NCI-H2196 treated with DMSO at 0.1 percent for 48 hours (cell line): ENCODE results near the gene ROR2.

Experiments
- DNase-seq: peaks from one replicate; lab custom pipeline; 2025; ENCODE audit not compliant: unreplicated experiment; lab: John Stamatoyannopoulos, UW

ROR2 gene

DNA sequence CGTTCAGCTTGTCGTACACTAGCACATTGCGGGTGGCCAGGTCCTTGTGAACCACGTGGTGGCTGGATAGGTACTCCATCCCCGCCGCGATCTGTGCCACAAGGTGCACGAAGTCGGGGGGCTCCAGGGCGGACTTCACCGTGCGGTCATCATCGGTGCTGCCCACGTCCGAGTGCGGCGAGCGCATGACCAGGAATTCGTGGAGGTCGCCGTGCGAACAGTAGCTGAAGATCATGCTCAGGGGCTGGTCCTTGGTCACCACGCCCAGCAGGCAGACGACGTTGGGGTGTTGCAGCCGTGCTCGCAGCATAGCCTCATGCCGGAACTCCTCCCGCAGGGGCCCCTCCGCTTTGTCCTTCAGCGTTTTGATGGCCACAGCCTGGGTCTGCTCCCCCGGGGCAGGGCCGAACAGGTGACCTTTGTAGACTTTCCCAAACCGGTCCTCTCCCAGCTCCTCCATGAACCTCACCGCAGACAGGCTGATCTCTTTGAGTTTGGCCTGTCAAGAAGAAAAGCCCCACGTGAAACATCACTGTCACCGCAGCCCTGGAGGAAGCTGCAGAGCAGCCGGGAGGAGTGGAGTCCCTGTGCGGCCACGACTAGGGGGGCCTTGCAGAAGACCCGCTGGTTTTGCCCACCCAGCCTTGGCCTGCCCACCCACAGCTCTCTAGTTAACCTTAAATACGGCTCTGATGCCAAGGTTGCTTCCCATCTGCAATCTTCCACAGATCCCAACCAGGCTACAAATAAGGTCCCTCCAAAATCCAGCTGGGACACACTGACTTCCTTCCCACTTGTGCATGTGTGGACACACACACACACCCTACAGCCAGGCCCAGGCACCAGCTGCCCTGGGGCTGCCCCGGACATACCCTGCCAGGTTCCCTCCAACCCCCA is 225.2 kb downstream of the ROR2 start:
- no peak for DNase-seq

DNA sequence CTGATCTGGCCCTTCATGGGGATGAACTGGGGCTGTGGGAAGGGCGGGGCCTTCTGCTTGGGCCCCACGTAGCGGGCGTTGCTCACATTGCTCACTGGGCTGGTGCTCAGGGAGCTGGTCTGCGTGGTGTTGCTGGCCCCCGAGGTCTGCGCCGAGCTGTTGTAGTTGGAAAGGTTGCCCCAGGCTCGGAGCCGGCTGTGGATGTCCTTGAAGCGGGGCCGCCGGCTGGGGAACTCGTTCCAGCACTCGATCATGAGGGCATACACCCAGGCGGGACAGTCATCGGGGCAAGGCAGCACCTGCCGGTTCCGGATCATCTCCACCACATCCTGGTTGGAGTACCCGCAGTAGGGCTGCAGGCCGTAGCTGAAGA is 226.0 kb downstream of the ROR2 start:
- DNase-seq, result no peak

DNA sequence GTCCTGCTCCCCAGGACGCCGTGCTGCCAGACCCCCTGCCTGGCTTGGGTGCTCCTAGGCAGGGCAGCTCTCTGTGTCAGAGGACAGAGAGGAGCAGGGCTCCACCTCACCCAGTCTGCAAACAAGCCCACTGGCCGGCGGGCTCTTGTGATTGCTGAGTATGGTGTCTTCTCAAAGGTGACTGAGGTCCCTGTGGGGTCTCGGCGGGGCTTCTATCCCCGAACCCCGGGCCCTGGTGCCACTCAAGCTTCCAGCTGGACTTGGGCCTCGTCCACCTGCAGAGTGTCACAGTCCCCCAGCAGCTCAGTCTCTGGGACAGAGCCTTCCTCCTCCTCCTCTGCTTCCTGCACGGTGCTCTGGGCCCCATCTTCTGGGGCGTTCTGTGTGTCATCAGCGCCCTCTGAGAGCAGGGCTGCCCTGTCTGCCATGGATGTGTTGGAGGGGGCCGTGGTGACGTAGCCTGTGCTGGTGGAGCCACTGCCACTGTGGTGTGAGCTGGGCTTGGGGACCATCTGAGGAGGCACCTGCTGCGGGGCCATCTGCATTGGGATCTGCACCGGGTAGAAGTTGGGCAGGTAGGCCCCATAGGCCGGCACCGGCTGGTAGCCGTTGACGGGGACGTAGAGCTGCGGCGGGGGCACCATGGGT is 226.5 kb downstream of the ROR2 start:
- no peak for DNase-seq

DNA sequence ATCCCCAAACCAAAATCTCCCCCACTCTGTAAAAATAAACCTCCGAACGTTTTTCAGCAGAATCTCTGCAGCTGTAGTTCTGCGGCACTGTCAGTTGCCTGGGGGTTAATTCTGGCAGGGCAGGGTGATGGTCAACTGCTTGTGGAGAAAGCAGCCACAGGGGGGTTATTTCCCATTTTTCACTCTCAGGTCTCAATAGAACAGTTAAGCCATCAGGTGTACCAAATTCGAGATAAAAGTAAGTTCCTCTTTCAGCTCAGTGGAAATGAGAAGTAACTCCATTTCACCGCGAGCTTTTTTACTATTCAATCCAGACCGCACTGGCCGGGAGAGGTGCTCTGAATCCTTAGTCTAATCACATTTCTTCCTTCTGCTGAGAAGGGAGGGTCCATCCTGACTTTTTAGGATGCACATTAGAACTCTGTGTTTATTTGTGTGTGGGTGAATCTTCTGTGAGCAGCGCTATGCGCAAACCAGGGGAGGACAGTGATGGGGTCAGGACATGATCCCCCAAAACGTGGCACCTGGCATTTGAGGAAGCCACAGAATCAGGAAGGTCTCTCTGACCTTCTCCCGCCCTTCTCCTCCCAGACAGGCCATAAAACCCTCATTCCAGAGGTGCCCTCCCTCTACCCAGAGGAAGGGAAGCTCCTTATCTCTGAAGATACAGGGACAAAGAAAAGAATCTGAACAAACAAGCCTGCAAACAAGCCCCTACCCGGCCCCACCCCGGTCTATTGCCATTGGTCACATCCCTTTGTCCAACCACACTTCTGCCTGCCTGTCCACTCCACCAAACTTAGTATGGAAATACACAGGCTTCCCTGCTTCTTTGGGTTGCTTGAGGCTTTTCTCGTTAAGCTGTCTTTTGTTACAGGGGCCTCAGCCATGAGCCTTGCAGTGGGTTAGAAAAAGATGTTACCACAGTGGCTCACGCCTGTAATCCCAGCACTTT is 229.0 kb downstream of the ROR2 start:
- no peak for DNase-seq

DNA sequence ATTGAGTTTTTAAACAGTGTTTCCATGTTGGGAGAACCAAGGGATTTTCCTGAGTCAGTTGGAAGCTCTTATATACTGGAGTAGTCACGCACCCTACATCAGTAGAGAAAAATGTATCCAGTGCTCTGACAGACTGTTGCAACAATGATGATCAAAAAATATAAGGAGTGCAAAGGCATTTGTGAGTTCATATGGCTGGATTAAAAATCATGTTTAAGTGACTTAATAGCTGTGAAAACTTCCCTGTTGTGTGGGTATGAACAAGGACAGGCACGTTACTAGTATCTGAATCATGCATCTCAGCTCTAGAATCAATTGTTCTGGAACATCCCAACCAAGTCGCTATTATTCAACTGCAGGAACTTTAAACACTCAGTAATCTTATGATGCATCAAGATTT is 229.7 kb downstream of the ROR2 start:
- no peak for DNase-seq

DNA sequence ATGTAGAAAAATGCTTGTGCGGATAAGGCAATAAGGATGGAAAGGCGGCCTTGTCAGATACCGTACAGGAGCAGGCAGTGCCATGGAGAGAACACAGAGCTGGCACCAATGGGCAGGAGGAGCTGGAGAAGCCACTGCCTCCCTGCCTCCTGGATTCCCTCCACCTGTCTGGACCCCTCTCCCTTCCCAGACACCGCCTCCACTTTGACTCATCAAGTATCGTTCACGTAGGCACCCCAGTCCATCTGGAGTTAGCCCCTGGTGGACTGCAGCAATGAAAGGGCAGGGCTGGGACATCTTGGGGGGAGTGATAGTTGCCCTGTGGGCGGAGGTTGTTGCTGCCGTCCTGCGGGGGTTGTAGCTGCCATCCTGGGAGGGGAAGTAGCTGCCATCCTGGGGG is 232.0 kb downstream of the ROR2 start:
- no peak for DNase-seq

DNA sequence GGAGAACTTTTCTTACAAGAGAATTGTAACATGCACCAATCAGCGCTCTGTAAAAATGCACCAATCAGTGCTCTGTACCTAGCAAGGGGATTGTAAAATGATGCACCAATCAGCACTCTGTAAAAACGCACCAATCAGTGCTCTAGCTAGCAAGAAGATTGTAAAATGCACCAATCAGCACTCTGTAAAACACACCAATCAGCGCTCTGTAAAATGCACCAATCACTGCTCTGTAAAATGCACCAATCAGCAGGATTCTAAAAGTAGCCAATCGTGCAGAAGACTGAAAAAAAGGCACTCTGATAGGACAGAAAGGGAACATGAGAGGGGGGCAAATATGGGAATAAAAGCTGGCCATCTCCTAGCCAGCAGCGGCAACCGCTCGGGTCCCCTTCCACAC is 233.2 kb downstream of the ROR2 start:
- no peak for DNase-seq

DNA sequence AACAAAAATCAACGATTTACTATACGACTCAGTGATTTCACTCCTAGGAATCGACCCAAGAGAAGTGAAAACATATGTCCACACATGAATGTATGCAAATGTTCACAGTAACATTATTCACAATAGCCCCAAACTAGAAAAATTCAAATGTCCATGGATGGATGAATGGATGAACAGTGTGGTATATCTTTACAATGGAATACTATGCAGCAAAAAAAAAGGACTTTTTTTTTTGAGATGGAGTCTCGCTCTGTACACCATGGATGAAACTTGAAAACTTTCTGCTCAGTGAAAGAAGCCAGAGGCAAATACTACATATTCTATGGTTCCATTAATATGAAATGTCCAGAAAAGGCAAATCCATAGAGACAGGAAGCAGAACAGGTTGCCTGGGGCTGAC is 233.8 kb downstream of the ROR2 start:
- no peak for DNase-seq

DNA sequence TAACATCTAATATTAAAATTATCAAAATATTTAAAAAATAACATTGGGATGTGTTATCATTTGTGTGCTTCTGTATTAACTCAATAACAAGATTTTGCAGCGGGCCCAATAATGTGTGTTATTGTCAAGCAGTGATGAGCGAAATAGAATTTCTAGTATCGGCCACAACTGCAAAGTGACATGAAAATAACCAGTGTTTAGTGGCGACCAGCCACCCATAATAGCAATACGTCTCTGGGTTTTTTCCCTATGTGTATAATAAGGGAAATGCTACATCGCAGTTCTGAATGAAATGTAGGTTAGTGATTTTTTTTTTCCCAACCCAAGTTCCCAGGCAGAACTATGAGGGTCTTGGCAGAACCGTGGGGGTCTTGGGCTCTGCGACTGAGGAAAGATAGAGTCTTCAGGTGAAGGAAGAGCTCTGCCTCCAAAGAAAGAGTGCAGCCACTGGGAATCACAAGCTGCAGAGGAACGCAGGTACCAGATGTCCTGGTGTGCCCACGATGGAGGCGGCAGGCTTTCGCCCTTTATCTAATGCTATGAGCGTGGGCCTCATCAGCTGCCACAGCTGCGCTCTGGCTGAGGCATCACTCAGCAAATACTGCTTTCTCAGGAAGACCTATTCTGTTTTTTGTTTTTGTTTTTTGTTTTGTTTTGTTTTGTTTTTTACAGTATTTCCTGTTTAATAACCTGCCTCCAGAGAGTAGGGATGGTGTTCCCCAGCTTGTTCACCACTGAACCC is 235.0 kb downstream of the ROR2 start:
- no peak for DNase-seq

DNA sequence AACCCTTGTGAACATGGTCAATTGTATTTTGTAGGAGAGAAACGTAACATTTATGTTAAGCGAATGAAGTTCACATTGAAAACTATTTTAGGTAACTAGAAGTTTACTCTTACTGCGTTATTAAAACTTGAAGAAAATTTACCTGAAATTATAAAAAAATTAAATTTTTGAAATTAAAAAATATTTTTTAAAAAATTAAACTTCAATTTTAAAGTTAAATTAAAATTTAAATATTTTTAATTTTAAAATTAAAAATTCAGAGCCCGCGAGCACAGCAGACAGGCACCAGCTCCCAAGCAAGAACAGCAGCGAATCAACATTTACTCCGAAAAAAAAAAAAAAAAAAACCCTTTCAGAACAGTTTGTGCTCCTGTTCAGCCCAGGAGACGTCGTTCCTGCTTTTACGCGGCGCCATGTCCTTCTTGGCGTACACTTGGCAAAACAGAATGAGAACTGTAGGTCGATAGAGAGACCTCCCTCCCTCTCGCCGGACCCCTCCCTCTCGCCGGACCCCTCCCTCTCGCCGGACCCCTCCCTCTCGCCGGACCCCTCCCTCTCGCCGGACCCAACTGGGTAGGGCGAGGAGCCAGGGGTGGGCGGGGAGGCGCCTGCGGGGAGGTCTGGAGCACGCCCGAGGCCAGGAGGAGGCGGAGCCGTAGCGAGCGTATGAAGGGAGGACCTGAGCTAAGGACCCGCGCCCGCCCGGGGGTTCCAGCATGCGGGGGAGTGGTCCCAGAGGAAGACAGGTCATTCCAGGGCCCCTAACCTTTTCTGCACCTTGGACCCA is 235.8 kb downstream of the ROR2 start:
- no peak for DNase-seq

DNA sequence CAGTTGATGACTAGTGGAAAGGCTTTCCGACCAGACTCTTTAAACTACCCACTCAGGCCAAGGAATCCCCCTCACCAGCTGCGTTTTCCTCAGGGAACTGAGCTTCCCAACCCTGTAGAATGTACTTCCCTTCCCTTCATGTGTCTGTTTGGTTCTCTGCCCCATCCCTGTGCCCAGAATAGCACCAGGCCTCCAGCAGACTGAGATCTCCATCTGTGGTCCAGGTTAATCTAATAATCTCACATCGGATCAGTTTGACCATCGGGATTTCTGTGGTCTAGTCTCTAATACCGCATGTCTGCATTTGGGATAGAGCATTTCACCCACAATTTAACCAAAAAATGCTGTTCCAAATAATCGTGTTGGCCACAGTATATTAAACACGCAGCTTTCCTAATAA is 237.2 kb downstream of the ROR2 start:
- DNase-seq, result no peak

DNA sequence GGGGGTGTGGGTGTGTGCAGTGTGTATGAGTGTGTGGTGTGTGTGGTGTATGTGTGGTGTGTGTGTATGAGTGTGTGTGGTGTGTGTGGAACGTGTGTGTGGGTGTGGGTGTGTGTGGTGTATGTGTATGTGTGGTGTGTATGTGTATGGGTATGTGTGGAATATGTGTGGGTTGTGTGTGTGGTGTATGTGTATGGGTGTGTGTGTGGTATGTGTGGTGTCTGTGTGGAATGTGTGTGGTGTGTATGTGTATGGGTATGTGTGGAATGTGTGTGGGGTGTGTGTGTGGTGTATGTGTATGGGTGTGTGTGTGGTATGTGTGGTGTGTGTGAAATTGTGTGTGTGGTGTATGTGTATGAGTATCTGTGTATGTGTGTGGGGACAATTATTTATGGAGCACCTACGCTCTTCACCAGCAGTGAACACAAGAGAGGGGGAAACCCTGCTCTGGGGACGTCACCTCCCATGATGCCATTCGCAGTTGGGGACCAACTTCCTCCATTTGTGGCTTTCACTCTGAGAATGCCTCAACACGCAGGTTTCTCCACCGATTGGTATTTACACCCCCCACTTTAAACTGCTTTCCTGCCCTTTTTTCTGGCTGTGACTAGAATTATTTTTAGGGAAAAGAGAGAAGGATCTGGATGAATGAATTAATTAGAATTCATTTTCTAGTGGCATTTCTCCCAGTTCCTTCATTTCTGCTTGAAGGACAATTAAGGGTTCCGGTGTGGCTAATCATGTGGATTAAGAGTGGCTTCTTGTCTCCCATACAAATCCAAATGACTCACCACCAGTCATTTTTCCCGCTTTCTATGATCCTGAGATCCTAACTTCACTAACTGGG is 238.1 kb downstream of the ROR2 start:
- no peak for DNase-seq

DNA sequence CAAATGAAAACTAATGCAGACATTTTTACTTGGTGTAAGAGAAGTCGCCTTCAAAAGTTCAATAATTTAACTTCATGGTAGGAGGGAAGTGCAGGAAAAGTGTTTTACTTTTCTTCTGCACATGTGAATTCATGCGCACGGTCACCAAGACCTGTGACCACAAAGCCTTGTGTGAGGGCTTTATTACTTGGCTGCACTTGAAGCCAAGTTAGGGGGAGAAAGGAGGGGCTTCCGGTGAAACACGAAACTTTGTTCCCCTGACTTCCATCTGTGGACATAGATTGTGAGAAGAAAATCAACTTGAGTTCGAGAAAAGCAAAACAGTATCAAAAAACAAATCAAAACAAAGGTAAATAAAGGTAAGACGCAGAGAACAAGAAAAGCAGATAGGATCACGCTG is 239.9 kb downstream of the ROR2 start:
- DNase-seq, result no peak

DNA sequence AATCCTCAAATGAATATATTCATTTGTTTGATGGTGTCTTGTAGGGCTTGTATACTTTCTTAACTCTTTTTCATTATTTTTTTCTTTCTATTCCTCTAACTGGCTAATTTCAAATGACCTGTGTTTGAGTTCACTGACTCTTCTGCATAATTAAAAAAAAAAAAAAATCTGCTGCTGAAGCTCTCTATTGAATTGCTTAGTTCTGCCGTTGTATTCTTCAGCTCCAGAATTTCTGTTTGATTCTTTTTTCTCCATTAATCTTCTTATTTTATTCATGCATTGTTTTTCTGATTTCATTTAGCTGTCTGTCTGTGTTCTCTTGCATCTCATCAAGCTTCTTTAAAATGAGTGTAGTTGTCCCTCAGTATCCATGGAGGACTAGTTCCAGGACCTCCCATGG is 244.6 kb downstream of the ROR2 start:
- no peak for DNase-seq

DNA sequence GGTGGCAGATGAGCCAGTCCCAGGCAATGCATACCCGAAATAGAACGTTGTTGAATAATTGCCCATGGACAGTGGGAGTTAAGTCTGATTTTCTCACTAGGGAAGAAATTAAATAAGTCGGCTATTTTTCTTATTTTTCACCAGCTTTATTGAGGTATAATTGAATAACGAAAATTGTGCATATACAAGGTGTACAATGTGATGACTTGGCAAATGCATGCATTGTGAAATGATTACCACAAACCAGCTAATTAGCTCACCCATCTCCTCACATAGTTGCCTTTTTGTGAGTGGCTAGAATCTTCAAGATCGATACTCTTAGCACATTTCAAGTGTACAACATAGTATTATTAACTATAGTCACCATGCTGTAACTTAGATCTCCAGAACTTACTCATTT is 249.6 kb downstream of the ROR2 start:
- DNase-seq, result no peak

DNA sequence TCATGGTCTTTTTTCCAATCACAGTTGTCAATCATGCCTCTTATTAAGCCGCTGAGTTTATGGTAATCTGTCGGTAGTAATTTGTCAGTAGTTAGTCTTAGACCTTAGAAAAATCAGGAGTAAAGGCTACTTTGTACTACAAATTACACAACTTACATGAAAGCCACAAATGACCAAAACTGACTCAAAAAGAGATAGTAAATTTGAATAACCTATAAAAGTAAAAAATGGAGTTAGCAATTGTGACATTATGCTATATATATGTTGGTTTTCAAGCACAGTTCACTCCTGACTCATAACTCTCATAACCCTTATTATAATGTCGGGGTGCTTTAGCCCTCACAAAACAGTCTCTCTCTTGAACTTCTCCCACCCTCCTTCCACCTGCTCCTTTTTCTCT is 251.8 kb downstream of the ROR2 start:
- DNase-seq, result no peak

DNA sequence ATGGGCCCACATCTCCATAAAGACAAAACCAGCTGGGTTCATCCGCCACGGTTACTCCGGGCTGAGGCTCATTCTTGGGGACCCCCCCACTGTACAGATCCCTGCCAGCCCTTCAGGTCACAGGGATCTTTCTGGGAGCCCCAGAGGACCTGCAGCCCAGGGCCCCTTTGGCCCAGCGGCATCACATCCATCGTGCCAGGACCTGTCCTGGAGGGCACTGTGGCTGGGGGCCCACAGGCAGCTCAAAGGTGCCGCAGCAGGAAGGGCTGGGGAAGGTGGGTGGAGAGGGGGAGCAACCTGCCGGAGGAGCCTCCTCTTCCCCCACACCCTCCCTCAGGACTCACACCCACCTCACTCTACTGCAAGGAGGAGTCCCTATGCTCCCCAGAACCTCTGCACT is 252.8 kb downstream of the ROR2 start:
- no peak for DNase-seq

DNA sequence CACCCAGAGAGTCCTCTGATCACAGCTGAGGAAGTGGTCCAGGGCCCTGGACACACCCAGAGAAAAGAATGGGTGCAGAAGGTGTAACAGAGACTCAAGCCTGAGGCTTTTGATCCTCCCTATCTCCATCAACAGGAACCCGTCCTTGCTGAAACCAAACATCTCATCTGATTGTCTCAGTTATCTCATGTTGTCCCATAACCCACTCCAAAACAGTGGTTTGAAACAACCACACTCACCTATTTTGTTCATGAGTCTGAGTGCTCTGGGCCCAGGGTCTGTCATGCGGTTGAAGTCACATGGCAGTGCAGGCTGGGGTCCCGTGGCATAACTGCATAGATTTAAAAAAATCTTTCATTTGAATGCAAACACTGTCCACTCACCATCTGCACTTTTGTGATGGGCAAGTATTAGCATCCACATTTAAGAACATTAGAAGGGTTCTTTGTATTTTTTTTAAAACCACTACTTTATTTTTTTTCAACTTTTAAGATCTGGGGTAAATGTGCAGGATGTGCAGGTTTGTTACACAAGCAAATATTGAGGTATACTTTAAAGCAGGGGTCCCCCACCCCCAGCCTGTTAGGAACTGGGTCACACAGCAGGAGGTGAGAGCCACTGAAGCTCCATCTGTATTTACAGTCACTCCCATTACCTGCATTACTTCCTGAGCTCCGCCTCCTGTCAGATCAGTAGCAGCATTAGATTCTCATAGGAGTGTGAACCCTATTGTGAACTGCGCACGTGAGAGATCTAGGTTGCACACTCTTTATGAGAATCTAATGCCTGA is 255.8 kb downstream of the ROR2 start:
- no peak for DNase-seq
